Peyer's patch (tissue), 4 donors: ENCODE results near the gene TMEFF1. TPM values are rescaled to one million over a fixed set of nuclear protein-coding genes. Genes with fewer than 3 reads are reported as not detected.

Source experiments
- DNase-seq, 3 donors: peaks; one replicate each; pipeline ENCODE4 v3.0.0-alpha.2; 2017 to 2019
- H3K27ac ChIP-seq, 4 donors: fragments of 200-600 bp; sonication (generic); one replicate each; pipeline ENCODE4 v1.5.1; 2016 to 2019
- H3K27me3 ChIP-seq, 2 donors: fragments of 200-600 bp; sonication (generic); one replicate each; pipeline ENCODE4 v1.5.1; 2019
- H3K36me3 ChIP-seq, 3 donors: fragments of 200-600 bp; sonication (generic); one replicate each; pipeline ENCODE4 v1.5.1; 2016 to 2019
- H3K4me1 ChIP-seq, 4 donors: fragments of 200-600 bp; sonication (generic); one replicate each; pipeline ENCODE4 v1.5.1; 2016 to 2019
- H3K4me3 ChIP-seq, 4 donors: fragments of 200-600 bp; sonication (generic); 1 replicate in 3 of 4; 2 replicates in 1 of 4; pipeline ENCODE4 v1.5.1; 2016 to 2019; ENCODE audit warnings: mild to moderate bottlenecking in 1 of 4
- H3K9me3 ChIP-seq, 4 donors: fragments of 200-600 bp; sonication (generic); one replicate each; pipeline ENCODE4 v1.5.1; 2016 to 2019; ENCODE audit warnings: mild to moderate bottlenecking in 1 of 4
- CTCF ChIP-seq, 6 experiments: fragments of 450-650 bp in 4 of 6; fragments of 200-600 bp in 2 of 6; sonication (generic) in 1 of 6; IDR thresholded peaks; one replicate each; pipeline ENCODE4 v1.5.1; 2017 to 2019; ENCODE audit warnings: antibody characterized with exemption in 6 of 6, mild to moderate bottlenecking in 3 of 6, moderate library complexity in 1 of 6
- POLR2A ChIP-seq, 2 donors: fragments of 450-650 bp; IDR thresholded peaks; one replicate each; pipeline ENCODE4 v1.5.1; 2017; ENCODE audit warnings: antibody characterized with exemption in 2 of 2, mild to moderate bottlenecking in 2 of 2, moderate library complexity in 2 of 2
- total RNA-seq, 4 donors: library from RNA; depleted of rRNA; stranded (reverse); fragments of >200 nt; gene quantifications; one replicate each; pipeline ENCODE4 v1.1.0, GENCODE V29; 2016

The TMEFF1 gene
- total RNA-seq, 4 donors from 2014 or later, result 0.40 TPM; not detected in 3

GRCh38 chr9:100554935-100555401 lies 82.0 kb downstream of the TMEFF1 start:
- Histone ChIP-seq H3K9me3 (no peaks in the 10 kb centered on the region), H3K27ac (no peak overlapping the region), H3K27me3 (no peaks in the 10 kb centered on the region), H3K4me3 (no peak overlapping the region), H3K4me1 (no peaks in the 10 kb centered on the region), H3K36me3 (no peaks in the 10 kb centered on the region)
- DNase-seq, result no peak
- no peak for TF ChIP-seq POLR2A (IDR thresholded peaks at IDR 0.05)
- TF ChIP-seq CTCF (IDR thresholded peaks at IDR 0.05), result no peak

- TF ChIP-seq POLR2A (IDR thresholded peaks at IDR 0.05) (no peak), CTCF (IDR thresholded peaks at IDR 0.05) (no peak)
- Histone ChIP-seq H3K36me3 (no peaks in the 10 kb centered on the region), H3K9me3 (no peaks in the 10 kb centered on the region), H3K27ac (no peak overlapping the region), H3K4me3 (no peak overlapping the region), H3K27me3 (no peaks in the 10 kb centered on the region), H3K4me1 (no peaks in the 10 kb centered on the region)
- DNase-seq, result no peak
Observed at GRCh38 chr9:100555471-100555870, 82.5 kb downstream of the TMEFF1 start.

DNA sequence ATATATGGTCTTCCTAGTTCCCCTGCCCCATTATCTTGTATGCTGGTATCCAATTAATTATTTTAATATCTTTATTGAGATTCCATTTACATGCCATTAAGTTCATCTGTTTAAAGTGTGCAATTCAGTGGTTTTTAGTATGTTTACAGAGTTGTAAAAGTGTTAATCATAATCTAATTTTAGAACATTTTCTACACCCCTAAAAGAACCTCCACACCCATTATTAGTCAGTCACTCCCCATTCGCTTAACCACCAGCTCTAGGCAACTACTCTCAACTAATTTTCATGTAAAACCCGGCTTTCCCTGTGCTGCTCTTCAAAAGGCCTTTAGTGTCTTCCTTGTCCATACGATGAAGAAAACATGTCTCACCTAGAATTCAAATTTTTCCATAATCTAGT lies 84.1 kb downstream of the TMEFF1 start:
- TF ChIP-seq POLR2A (IDR thresholded peaks at IDR 0.05), result no peak
- no peak for TF ChIP-seq CTCF (IDR thresholded peaks at IDR 0.05)

DNA sequence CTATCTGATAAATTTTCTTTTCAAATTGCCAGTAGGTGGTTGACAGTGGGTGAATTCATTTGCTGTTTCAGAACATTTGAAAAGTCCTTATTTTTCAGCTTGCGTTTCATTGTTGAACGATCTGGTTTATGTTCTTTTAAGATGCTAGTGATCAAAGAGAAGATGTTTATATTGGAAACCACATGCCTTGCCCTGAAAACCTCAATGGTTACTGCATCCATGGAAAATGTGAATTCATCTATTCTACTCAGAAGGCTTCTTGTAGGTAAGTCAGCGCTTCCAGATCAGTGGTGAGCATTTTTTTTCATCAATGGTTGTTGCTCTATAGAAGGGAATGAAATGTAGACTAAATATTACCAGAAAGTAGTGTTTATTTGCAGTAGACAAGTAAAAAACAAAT lies 88.3 kb downstream of the TMEFF1 start:
- Histone ChIP-seq H3K4me1 (no peaks in the 10 kb centered on the region), H3K36me3 (no peaks in the 10 kb centered on the region), H3K4me3 (no peak overlapping the region), H3K27me3 (no peaks in the 10 kb centered on the region), H3K9me3 (no peaks in the 10 kb centered on the region), H3K27ac (no peak overlapping the region)
- DNase-seq, result no peak
- TF ChIP-seq CTCF (IDR thresholded peaks at IDR 0.05) (no peak), POLR2A (IDR thresholded peaks at IDR 0.05) (no peak)

More for the DNA sequence above, 84.1 kb downstream of the TMEFF1 start:
- no peak for DNase-seq
- H3K27ac ChIP-seq, result no peak overlapping the region
- H3K4me1 ChIP-seq, result no peaks in the 10 kb centered on the region
- no peaks in the 10 kb centered on the region for H3K27me3 ChIP-seq
- no peaks in the 10 kb centered on the region for H3K9me3 ChIP-seq
- H3K4me3 ChIP-seq, result no peak overlapping the region
- H3K36me3 ChIP-seq, result no peaks in the 10 kb centered on the region

DNA sequence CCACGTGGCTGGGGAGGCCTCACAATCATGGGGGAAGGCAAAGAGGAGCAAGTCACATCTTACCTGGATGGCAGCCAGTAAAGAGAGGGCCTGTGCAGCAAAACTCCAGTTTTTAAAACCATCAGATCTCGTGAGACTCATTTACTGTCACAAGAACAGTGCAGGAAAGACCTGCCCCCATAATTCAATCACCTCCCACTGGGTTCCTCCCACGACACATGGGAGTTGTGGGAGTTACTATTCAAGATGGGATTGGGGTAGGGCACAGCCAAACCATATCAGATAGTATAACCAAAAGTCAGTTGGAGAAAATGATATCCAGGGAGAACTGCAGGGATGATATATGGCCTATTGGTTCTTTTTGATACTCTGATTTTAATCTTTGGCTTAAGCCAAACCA lies 94.9 kb downstream of the TMEFF1 start:
- no peak for DNase-seq
- no peaks in the 10 kb centered on the region for H3K27me3 ChIP-seq
- no peaks in the 10 kb centered on the region for H3K9me3 ChIP-seq
- no peak overlapping the region for H3K27ac ChIP-seq
- H3K4me3 ChIP-seq, result no peak overlapping the region
- H3K36me3 ChIP-seq, result no peaks in the 10 kb centered on the region
- no peak for TF ChIP-seq POLR2A (IDR thresholded peaks at IDR 0.05)
- no peak for TF ChIP-seq CTCF (IDR thresholded peaks at IDR 0.05)
- H3K4me1 ChIP-seq, result no peaks in the 10 kb centered on the region

- DNase-seq, result no peak
Observed at GRCh38 chr9:100573655-100574260, 100.8 kb downstream of the TMEFF1 start.

More at GRCh38 chr9:100573655-100574260, 100.8 kb downstream of the TMEFF1 start:
- TF ChIP-seq CTCF (IDR thresholded peaks at IDR 0.05) (no peak), POLR2A (IDR thresholded peaks at IDR 0.05) (no peak)
- Histone ChIP-seq H3K27me3 (no peaks in the 10 kb centered on the region), H3K36me3 (no peaks in the 10 kb centered on the region), H3K4me3 (no peak overlapping the region), H3K27ac (no peak overlapping the region), H3K4me1 (no peaks in the 10 kb centered on the region), H3K9me3 (no peaks in the 10 kb centered on the region)
